ENCODE results near the gene FAM53A.

The FAM53A gene

GRCh38 chr4:1601852-1602654 is 82.1 kb downstream of the FAM53A start:
- no peak for DNase-seq

GRCh38 chr4:1601533-1601835 is 82.6 kb downstream of the FAM53A start:
- no peak for DNase-seq

GRCh38 chr4:1600811-1601532 is 83.1 kb downstream of the FAM53A start:
- no peak for DNase-seq

GRCh38 chr4:1600211-1600780 is 83.8 kb downstream of the FAM53A start:
- DNase-seq, result no peak

- DNase-seq, result no peak
These were observed 84.5 kb downstream of the FAM53A start for GRCh38 chr4:1599491-1600210.

GRCh38 chr4:1599026-1599481 is 85.1 kb downstream of the FAM53A start:
- DNase-seq, result no peak

- no peak for DNase-seq
These were observed 85.7 kb downstream of the FAM53A start for GRCh38 chr4:1598206-1599025.

- no peak for DNase-seq
These were observed 86.8 kb downstream of the FAM53A start for GRCh38 chr4:1597021-1597931.

- DNase-seq, result no peak
These were observed 87.7 kb downstream of the FAM53A start for GRCh38 chr4:1596393-1596792.

GRCh38 chr4:1595789-1596325 is 88.3 kb downstream of the FAM53A start:
- DNase-seq, result no peak

- no peak for DNase-seq
These were observed 89.0 kb downstream of the FAM53A start for GRCh38 chr4:1594871-1595788.

GRCh38 chr4:1593881-1594345 is 90.2 kb downstream of the FAM53A start:
- DNase-seq, result no peak

- no peak for DNase-seq
These were observed 90.7 kb downstream of the FAM53A start for GRCh38 chr4:1593458-1593857.

GRCh38 chr4:1592709-1593417 is 91.2 kb downstream of the FAM53A start:
- no peak for DNase-seq

GRCh38 chr4:1592068-1592708 is 91.9 kb downstream of the FAM53A start:
- no peak for DNase-seq

GRCh38 chr4:1591107-1591506 is 93.0 kb downstream of the FAM53A start:
- no peak for DNase-seq

GRCh38 chr4:1590244-1590643 is 93.9 kb downstream of the FAM53A start:
- DNase-seq, result no peak
